GM12878 (cell line): Measurements from ENCODE around the gene CEP131.

Source experiments
- IRF3 ChIP-seq: fragments of 450-650 bp; IDR thresholded peaks from 2 replicates; pipeline ENCODE4 v1.6.1; 2014; ENCODE audit warnings: mild to moderate bottlenecking
- POLR2A ChIP-seq: IDR thresholded peaks from 2 replicates; pipeline ENCODE4 v1.6.1; 2011; ENCODE audit warnings: low read depth, mild to moderate bottlenecking, low read length
- ZNF384 ChIP-seq: IDR thresholded peaks from 2 replicates; pipeline ENCODE4 v1.6.1; 2012; ENCODE audit warnings: low read depth, mild to moderate bottlenecking, low read length, improper control_type of control experiment, borderline replicate concordance

- TF ChIP-seq IRF3 (no peak), POLR2A (no peak), ZNF384 (no peak)
These were observed 18.2 kb downstream of the CEP131 start for GRCh38 chr17:81204578-81204977.
